ENCODE results near the gene RPS6KA2. TPM values are rescaled to one million over a fixed set of nuclear protein-coding genes. Genes with fewer than 3 reads are reported as not detected.

RPS6KA2 gene
- total RNA-seq, 1 experiment from 2014 or later = 18.5 TPM

GRCh38 chr6:166435574-166435973, 191.5 kb downstream of the RPS6KA2 start:
- POLR2A ChIA-PET (ENCODE audit: unreplicated experiment) = no interaction called here
- Histone ChIP-seq H3K4me1 (replicated peaks; ENCODE audit: insufficient read depth) (no peaks in the 10 kb centered on the region), H3F3A (ENCODE audit: insufficient read depth, low read depth) (no peaks in the 10 kb centered on the region), H3K27ac (no peak overlapping the region), H4K20me1 (ENCODE audit: insufficient read depth) (no peaks in the 10 kb centered on the region; the same call in 1 of the 2 replicates), H3K36me3 (ENCODE audit: low read depth) (no peaks in the 10 kb centered on the region), H3K4me2 (no peak overlapping the region), H3K27me3 (ENCODE audit: insufficient read depth, low read depth) (no peaks in the 10 kb centered on the region), H3K4me3 (no peak overlapping the region), H3K79me2 (ENCODE audit: low read depth) (no peaks in the 10 kb centered on the region), H3K9me3 (ENCODE audit: insufficient read depth, low read depth) (no peaks in the 10 kb centered on the region), H2AFZ (no peak overlapping the region), H3K9me2 (ENCODE audit: insufficient read depth) (no peaks in the 10 kb centered on the region)
- no TSS peak for BruUV-seq (replicated peaks)
- CTCF ChIA-PET = no interaction called here
- intact Hi-C loops (cut with micrococcal nuclease; ENCODE audit: unreplicated experiment) = no loop called here
- no peak for DNase-seq
- TF ChIP-seq EZH2 (IDR thresholded peaks at IDR 0.05; ENCODE audit: low read depth) = no peak
- TF ChIP-seq, protein P1, sequence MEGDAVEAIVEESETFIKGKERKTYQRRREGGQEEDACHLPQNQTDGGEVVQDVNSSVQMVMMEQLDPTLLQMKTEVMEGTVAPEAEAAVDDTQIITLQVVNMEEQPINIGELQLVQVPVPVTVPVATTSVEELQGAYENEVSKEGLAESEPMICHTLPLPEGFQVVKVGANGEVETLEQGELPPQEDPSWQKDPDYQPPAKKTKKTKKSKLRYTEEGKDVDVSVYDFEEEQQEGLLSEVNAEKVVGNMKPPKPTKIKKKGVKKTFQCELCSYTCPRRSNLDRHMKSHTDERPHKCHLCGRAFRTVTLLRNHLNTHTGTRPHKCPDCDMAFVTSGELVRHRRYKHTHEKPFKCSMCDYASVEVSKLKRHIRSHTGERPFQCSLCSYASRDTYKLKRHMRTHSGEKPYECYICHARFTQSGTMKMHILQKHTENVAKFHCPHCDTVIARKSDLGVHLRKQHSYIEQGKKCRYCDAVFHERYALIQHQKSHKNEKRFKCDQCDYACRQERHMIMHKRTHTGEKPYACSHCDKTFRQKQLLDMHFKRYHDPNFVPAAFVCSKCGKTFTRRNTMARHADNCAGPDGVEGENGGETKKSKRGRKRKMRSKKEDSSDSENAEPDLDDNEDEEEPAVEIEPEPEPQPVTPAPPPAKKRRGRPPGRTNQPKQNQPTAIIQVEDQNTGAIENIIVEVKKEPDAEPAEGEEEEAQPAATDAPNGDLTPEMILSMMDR (conservative IDR thresholded peaks at IDR 0.05) = no peak

DNA sequence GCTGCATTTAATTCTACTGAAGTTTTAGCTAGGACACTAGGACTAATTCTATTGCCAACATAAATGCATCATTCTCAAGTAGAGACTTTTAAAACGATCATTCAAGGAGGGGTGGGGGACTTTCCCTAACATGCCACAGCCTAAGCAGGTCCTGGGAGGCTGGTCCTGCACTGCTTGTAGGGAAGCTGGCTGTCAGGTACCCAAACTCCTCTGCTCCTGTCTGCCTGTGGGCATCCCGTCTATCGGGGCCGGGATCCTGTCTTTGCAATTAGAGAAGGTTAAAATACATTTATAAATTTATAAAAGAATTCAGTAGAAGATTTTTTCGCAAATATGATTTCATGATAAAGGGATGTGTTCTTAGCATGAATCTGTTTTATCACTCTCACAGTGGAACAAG, 192.7 kb downstream of the RPS6KA2 start:
- Histone ChIP-seq H4K20me1 (ENCODE audit: insufficient read depth) (no peaks in the 10 kb centered on the region; the same call in 1 of the 2 replicates), H3K9me3 (ENCODE audit: insufficient read depth, low read depth) (no peaks in the 10 kb centered on the region), H3K27ac (no peak overlapping the region), H3K4me2 (no peak overlapping the region), H3K36me3 (ENCODE audit: low read depth) (no peaks in the 10 kb centered on the region), H3K27me3 (ENCODE audit: insufficient read depth, low read depth) (no peaks in the 10 kb centered on the region), H3K9me2 (ENCODE audit: insufficient read depth) (no peaks in the 10 kb centered on the region), H3K4me1 (replicated peaks; ENCODE audit: insufficient read depth) (no peaks in the 10 kb centered on the region), H3K4me3 (no peak overlapping the region), H3F3A (ENCODE audit: insufficient read depth, low read depth) (no peaks in the 10 kb centered on the region), H3K79me2 (ENCODE audit: low read depth) (no peaks in the 10 kb centered on the region), H2AFZ (no peak overlapping the region)
- ChIA-PET POLR2A (ENCODE audit: unreplicated experiment) (no interaction called here), CTCF (no interaction called here)
- intact Hi-C loops (cut with micrococcal nuclease; ENCODE audit: unreplicated experiment) = no loop called here
- no TSS peak for BruUV-seq (replicated peaks)
- no peak for DNase-seq
- no peak for TF ChIP-seq EZH2 (IDR thresholded peaks at IDR 0.05; ENCODE audit: low read depth)

GRCh38 chr6:166433096-166433495, 194.0 kb downstream of the RPS6KA2 start:
- DNase-seq = no peak
- no peaks in the 10 kb centered on the region for H3K27me3 ChIP-seq (ENCODE audit: insufficient read depth, low read depth)
- H3K4me3 ChIP-seq = no peak overlapping the region
- H3K79me2 ChIP-seq (ENCODE audit: low read depth) = no peaks in the 10 kb centered on the region
- H3K4me1 ChIP-seq (replicated peaks; ENCODE audit: insufficient read depth) = no peaks in the 10 kb centered on the region
- H3K4me2 ChIP-seq = no peak overlapping the region
- no peaks in the 10 kb centered on the region; the same call in 1 of the 2 replicates for H4K20me1 ChIP-seq (ENCODE audit: insufficient read depth)
- TF ChIP-seq, protein P1 (conservative IDR thresholded peaks at IDR 0.05) = no peak
- no peak for TF ChIP-seq EZH2 (IDR thresholded peaks at IDR 0.05; ENCODE audit: low read depth)
- H3K9me2 ChIP-seq (ENCODE audit: insufficient read depth) = no peaks in the 10 kb centered on the region
- intact Hi-C loops (cut with micrococcal nuclease; ENCODE audit: unreplicated experiment) = no loop called here
- no peak overlapping the region for H2AFZ ChIP-seq
- no peak overlapping the region for H3K27ac ChIP-seq
- no peaks in the 10 kb centered on the region for H3F3A ChIP-seq (ENCODE audit: insufficient read depth, low read depth)
- no TSS peak for BruUV-seq (replicated peaks)
- no peaks in the 10 kb centered on the region for H3K36me3 ChIP-seq (ENCODE audit: low read depth)
- no peaks in the 10 kb centered on the region for H3K9me3 ChIP-seq (ENCODE audit: insufficient read depth, low read depth)
- ChIA-PET POLR2A (ENCODE audit: unreplicated experiment) (no interaction called here), CTCF (no interaction called here)

DNA sequence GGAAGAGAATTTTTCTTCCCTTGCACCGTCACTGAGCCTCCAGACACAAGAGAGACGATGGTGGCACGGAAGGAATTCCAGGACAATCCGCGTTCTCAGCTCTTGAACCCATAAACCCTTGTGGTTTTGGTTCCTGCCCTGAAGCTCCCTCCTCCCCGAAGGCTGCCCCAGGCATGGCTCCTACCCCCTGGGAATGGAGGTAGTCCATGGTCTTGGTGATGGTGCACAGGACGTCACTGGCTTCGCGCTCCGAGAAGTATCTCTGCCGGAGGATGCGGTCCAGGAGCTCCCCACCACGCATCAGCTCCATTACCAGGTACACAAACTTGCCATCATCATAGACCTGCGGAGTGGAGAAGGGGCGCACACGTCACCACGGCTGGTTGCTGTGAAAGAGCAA, 196.8 kb downstream of the RPS6KA2 start:
- H3K27me3 ChIP-seq (ENCODE audit: insufficient read depth, low read depth) = no peaks in the 10 kb centered on the region
- H3K36me3 ChIP-seq (ENCODE audit: low read depth) = no peaks in the 10 kb centered on the region
- no peaks in the 10 kb centered on the region for H3K9me3 ChIP-seq (ENCODE audit: insufficient read depth, low read depth)
- H3F3A ChIP-seq (ENCODE audit: insufficient read depth, low read depth) = no peaks in the 10 kb centered on the region
- TF ChIP-seq, protein P1 (conservative IDR thresholded peaks at IDR 0.05) = no peak
- TF ChIP-seq EZH2 (IDR thresholded peaks at IDR 0.05; ENCODE audit: low read depth) = no peak
- H2AFZ ChIP-seq = no peak overlapping the region
- ChIA-PET POLR2A (ENCODE audit: unreplicated experiment) (no interaction called here), CTCF (no interaction called here)
- no peak overlapping the region for H3K4me3 ChIP-seq
- H3K9me2 ChIP-seq (ENCODE audit: insufficient read depth) = no peaks in the 10 kb centered on the region
- H3K79me2 ChIP-seq (ENCODE audit: low read depth) = no peaks in the 10 kb centered on the region
- no peaks in the 10 kb centered on the region for H3K4me1 ChIP-seq (replicated peaks; ENCODE audit: insufficient read depth)
- no peak for DNase-seq
- intact Hi-C loops (cut with micrococcal nuclease; ENCODE audit: unreplicated experiment) = no loop called here
- H3K27ac ChIP-seq = no peak overlapping the region
- BruUV-seq (replicated peaks) = no TSS peak
- H4K20me1 ChIP-seq (ENCODE audit: insufficient read depth) = no peaks in the 10 kb centered on the region; the same call in 1 of the 2 replicates
- no peak overlapping the region for H3K4me2 ChIP-seq
